WERI-Rb-1 (cell line): ENCODE measurements around the gene ART4.

Experiments used
- DNase-seq: peaks from one replicate; pipeline ENCODE4 v3.0.0-alpha.2; 2020
- H3K27ac ChIP-seq: fragments of 250-450 bp; sonication (Bioruptor Pico); 2 replicates; pipeline ENCODE4 v1.5.1; 2020; ENCODE audit warnings: mild to moderate bottlenecking, moderate library complexity
- H3K27me3 ChIP-seq: fragments of 250-450 bp; sonication (Bioruptor Pico); 2 replicates; pipeline ENCODE4 v1.5.1; 2021; ENCODE audit warnings: mild to moderate bottlenecking, low read depth, moderate library complexity; ENCODE audit not compliant: insufficient read depth, severe bottlenecking
- H3K36me3 ChIP-seq: fragments of 250-450 bp; sonication (Bioruptor Pico); 2 replicates; pipeline ENCODE4 v1.5.1; 2020; ENCODE audit warnings: mild to moderate bottlenecking, moderate library complexity
- H3K4me3 ChIP-seq: 2 replicates; pipeline ENCODE4 v1.5.1; 2011; ENCODE audit warnings: low read depth, mild to moderate bottlenecking, control low read depth, low read length
- H3K9me3 ChIP-seq: fragments of 250-450 bp; sonication (Bioruptor Pico); 2 replicates; pipeline ENCODE4 v1.5.1; 2021; ENCODE audit warnings: mild to moderate bottlenecking, moderate library complexity; ENCODE audit not compliant: severe bottlenecking
- TF ChIP-seq, protein P1 (sequence below): IDR thresholded peaks from 2 replicates; pipeline ENCODE4 v1.5.1; 2011; ENCODE audit warnings: low read depth, mild to moderate bottlenecking, control low read depth, inconsistent platforms, low read length

ART4 gene

GRCh38 chr12:14844401-14844800 is 1.1 kb upstream of the ART4 start:
- DNase-seq: no peak
- no peak overlapping the region for H3K27ac ChIP-seq
- TF ChIP-seq, protein P1, sequence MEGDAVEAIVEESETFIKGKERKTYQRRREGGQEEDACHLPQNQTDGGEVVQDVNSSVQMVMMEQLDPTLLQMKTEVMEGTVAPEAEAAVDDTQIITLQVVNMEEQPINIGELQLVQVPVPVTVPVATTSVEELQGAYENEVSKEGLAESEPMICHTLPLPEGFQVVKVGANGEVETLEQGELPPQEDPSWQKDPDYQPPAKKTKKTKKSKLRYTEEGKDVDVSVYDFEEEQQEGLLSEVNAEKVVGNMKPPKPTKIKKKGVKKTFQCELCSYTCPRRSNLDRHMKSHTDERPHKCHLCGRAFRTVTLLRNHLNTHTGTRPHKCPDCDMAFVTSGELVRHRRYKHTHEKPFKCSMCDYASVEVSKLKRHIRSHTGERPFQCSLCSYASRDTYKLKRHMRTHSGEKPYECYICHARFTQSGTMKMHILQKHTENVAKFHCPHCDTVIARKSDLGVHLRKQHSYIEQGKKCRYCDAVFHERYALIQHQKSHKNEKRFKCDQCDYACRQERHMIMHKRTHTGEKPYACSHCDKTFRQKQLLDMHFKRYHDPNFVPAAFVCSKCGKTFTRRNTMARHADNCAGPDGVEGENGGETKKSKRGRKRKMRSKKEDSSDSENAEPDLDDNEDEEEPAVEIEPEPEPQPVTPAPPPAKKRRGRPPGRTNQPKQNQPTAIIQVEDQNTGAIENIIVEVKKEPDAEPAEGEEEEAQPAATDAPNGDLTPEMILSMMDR: no peak
- no peaks in the 10 kb centered on the region for H3K36me3 ChIP-seq
- no peaks in the 10 kb centered on the region for H3K27me3 ChIP-seq
- H3K9me3 ChIP-seq: no peaks in the 10 kb centered on the region
- H3K4me3 ChIP-seq: no peak overlapping the region

GRCh38 chr12:14842315-14842714 is 1.0 kb downstream of the ART4 start:
- Histone ChIP-seq H3K4me3 (no peak overlapping the region), H3K36me3 (no peaks in the 10 kb centered on the region), H3K9me3 (no peaks in the 10 kb centered on the region), H3K27me3 (no peaks in the 10 kb centered on the region), H3K27ac (no peak overlapping the region)
- DNase-seq: no peak
- TF ChIP-seq, protein P1: no peak

DNA sequence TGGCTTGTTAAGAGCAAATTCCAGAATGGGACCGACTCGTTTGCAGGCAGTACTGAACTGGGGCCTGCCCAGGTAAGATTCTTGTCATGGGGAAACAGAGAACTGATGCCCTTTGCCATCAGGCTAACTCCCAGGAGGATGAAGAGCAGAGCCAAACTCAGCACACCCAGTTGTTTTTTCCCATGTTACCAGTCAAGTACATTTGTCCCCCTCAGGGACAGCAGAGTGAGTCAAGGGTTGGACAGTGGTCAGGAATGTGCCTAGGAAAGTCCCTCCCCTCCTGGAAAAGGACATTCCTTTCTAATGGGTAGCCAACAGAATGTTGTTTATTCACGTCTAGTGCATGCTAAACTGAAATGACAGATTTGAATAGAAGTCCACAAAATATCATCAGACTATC is 1.6 kb downstream of the ART4 start:
- Histone ChIP-seq H3K27me3 (no peaks in the 10 kb centered on the region), H3K4me3 (no peak overlapping the region), H3K36me3 (no peaks in the 10 kb centered on the region), H3K27ac (no peak overlapping the region), H3K9me3 (no peaks in the 10 kb centered on the region)
- DNase-seq: no peak
- TF ChIP-seq, protein P1: no peak

GRCh38 chr12:14840616-14841015 is 2.7 kb downstream of the ART4 start:
- H3K4me3 ChIP-seq: no peak overlapping the region
- H3K36me3 ChIP-seq: no peaks in the 10 kb centered on the region
- no peaks in the 10 kb centered on the region for H3K27me3 ChIP-seq
- H3K9me3 ChIP-seq: no peaks in the 10 kb centered on the region
- no peak for DNase-seq
- no peak overlapping the region for H3K27ac ChIP-seq
- TF ChIP-seq, protein P1: no peak

DNA sequence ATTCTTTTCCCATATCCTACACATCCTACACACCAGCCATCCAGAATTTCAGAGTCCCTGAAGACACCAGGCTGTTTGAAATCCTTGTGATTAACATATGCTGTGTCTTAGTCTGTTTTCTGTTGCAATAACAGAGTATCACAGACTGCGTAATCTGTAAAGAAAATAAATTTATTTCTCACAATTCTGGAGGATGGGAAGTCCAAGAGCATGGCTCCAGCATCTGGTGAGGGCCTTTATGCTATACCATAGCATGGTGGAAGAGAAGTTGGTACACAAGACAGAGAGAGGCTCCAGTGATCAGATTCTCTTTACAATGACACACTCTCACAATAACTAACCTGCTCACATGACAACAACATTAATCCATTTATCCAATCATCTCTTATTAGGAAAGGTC is 4.1 kb downstream of the ART4 start:
- no peak for DNase-seq
- no peak overlapping the region for H3K4me3 ChIP-seq

More for the DNA sequence above, 4.1 kb downstream of the ART4 start:
- TF ChIP-seq, protein P1: no peak
- Histone ChIP-seq H3K27me3 (no peaks in the 10 kb centered on the region), H3K27ac (no peak overlapping the region), H3K9me3 (no peaks in the 10 kb centered on the region), H3K36me3 (no peaks in the 10 kb centered on the region)
